Adrenal gland (tissue), 5 donors: ENCODE data around the gene WWP2.

Experiments used
- CTCF ChIP-seq, 6 experiments: fragments of 450-650 bp in 4 of 6; fragments of 200-600 bp in 2 of 6; sonication (generic) in 1 of 6; IDR thresholded peaks; 1 replicate in 5 of 6; 2 replicates in 1 of 6; pipeline versions ENCODE4 v1.5.1 to v1.8.0; 2016 to 2021; ENCODE audit warnings: antibody characterized with exemption in 6 of 6, mild to moderate bottlenecking in 2 of 6, moderate library complexity in 1 of 6
- POLR2A ChIP-seq, 2 donors: fragments of 450-650 bp; IDR thresholded peaks; one replicate each; pipeline ENCODE4 v1.6.1; 2017; ENCODE audit warnings: antibody characterized with exemption in 2 of 2, mild to moderate bottlenecking in 2 of 2, moderate library complexity in 1 of 2
- donor health status: DM: no; HTN: no; CAD: no.

DNA sequence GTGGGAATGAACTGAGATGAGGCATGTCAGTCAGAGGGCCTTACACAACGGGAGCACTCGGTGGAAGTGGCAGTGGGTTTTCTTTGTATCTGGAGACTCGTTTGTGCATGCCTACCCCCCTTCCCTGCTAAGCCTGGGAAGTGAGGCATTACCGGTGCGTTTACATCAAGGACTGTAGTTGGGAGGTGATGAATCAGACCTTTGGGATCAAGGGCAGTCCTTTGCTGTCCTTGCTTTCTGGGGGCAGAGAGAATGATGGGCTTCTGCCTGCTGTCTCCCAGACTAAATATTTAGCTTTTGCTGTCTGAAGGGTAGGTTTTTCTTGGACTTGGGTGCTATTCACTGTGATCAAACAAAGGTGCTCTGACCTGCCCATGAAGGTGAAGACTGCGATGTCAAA lies 83.0 kb downstream of the WWP2 start:
- TF ChIP-seq CTCF (IDR thresholded peaks at IDR 0.05), result no peak
- TF ChIP-seq POLR2A (IDR thresholded peaks at IDR 0.05), result no peak
